Vagina (tissue), 2 donors: Measurements from ENCODE around the gene LRRC4C. TPM values are rescaled to one million over a fixed set of nuclear protein-coding genes. Genes with fewer than 3 reads are reported as not detected.

ENCODE experiments used
- DNase-seq, 2 donors: peaks; one replicate each; pipeline ENCODE4 v3.0.0-alpha.2; 2017; ENCODE audit errors: extremely low spot score in 2 of 2
- H3K27ac ChIP-seq: fragments of 200-600 bp; sonication (generic); one replicate; pipeline ENCODE4 v1.5.1; 2019
- H3K27me3 ChIP-seq: fragments of 200-600 bp; sonication (generic); one replicate; pipeline ENCODE4 v1.5.1; 2019
- H3K36me3 ChIP-seq, 2 donors: fragments of 200-600 bp; sonication (generic); one replicate each; pipeline ENCODE4 v1.5.1; 2017 to 2019
- H3K4me1 ChIP-seq: fragments of 200-600 bp; sonication (generic); one replicate; pipeline ENCODE4 v1.5.1; 2019
- H3K4me3 ChIP-seq, 2 donors: fragments of 200-600 bp; sonication (generic); 1 replicate in 1 of 2; 2 replicates in 1 of 2; pipeline ENCODE4 v1.5.1; 2016 to 2019
- H3K9me3 ChIP-seq: fragments of 200-600 bp; sonication (generic); one replicate; pipeline ENCODE4 v1.5.1; 2019
- CTCF ChIP-seq, 3 experiments: fragments of 450-650 bp in 2 of 3; fragments of 200-600 bp in 1 of 3; sonication (generic) in 1 of 3; IDR thresholded peaks; one replicate each; pipeline ENCODE4 v1.5.1; 2017 to 2019; ENCODE audit warnings: antibody characterized with exemption in 3 of 3, mild to moderate bottlenecking in 2 of 3, moderate library complexity in 2 of 3
- POLR2A ChIP-seq, 2 donors: fragments of 450-650 bp; IDR thresholded peaks; one replicate each; pipeline ENCODE4 v1.6.1; 2017; ENCODE audit warnings: antibody characterized with exemption in 2 of 2, mild to moderate bottlenecking in 2 of 2, moderate library complexity in 2 of 2
- POLR2AphosphoS5 ChIP-seq, 2 donors: sonication (generic); formaldehyde crosslinking; IDR thresholded peaks; one replicate each; pipeline ENCODE4 v1.9.0; 2017; ENCODE audit warnings: antibody characterized with exemption in 2 of 2, mild to moderate bottlenecking in 2 of 2, low read depth in 1 of 2; ENCODE audit not compliant: insufficient read depth in 1 of 2
- intact Hi-C: fragments of 100-400 bp; cut with DNase I; formaldehyde crosslinking; loops from one replicate; pipeline ENCODE4 v1.15.1; 2023
- total RNA-seq: library from RNA; depleted of rRNA; stranded (reverse); fragments of >200 nt; gene quantifications from one replicate; pipeline ENCODE4 v1.2.3, GENCODE V29; 2016

Gene LRRC4C
- total RNA-seq, 1 donor from 2014 or later, result 5.6 TPM

DNA sequence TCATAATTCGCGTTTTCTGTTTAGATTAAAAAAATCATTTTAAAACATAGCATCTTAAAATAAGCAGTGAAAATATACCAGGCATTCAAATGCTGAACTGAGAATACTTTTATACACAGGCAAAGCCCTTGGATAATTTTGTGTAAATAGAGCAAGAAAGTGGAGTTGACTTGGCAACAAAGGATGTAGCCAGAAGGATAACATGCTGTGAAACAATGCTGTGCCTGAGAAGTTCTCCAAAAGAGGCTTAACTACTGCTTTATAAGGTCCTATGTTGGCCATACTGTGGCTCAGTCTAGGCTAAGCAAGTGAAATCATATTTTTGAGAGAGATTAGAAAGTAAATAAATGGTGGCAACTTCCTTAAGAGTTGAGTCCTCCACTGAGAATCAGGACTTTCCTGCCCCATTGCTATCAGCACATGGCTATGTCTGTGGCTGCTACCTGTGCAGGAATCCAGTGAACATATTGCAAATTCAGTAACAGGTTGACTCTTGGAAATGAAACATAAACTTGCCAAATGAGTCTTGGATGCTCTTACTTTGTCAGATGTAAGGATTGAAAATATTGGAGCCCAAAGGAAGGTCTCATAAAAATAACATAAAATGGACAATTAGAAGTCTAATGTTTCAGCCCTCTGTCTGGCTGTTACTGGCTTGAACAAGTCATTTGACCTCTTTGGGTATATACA, 448.9 kb downstream of the LRRC4C start:
- no peak for TF ChIP-seq POLR2AphosphoS5 (IDR thresholded peaks at IDR 0.05; ENCODE audit: insufficient read depth in 1 of 2, low read depth in 1 of 2)
- no peak for TF ChIP-seq POLR2A (IDR thresholded peaks at IDR 0.05)
- TF ChIP-seq CTCF (IDR thresholded peaks at IDR 0.05), result no peak
- no peaks in the 10 kb centered on the region for H3K4me1 ChIP-seq
- H3K27me3 ChIP-seq, result no peaks in the 10 kb centered on the region
- no peak overlapping the region for H3K4me3 ChIP-seq
- H3K27ac ChIP-seq, result no peak overlapping the region
- H3K9me3 ChIP-seq, result no peaks in the 10 kb centered on the region
- intact Hi-C loops, result no loop called here
- no peaks in the 10 kb centered on the region for H3K36me3 ChIP-seq
- DNase-seq, result no peak

DNA sequence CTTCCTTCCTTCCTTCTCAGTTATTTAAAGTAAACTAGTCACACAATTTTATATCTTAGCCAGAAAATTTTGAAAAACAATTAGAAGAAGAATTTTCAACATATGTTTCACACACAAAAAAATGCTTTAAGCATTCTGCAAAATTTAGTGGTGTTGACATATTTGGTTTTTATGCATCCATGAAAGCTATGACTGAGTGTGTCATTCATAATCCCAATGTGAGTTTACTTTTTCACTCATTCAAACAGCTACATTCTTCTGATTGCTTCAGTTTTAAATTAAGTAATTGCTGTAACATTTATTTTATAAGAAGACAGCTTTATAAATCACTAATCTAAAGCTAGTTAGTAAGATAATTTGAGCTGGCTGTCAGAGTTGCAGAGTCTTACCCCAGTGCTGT, 453.5 kb downstream of the LRRC4C start:
- Histone ChIP-seq H3K36me3 (no peaks in the 10 kb centered on the region), H3K4me1 (no peaks in the 10 kb centered on the region), H3K9me3 (no peaks in the 10 kb centered on the region), H3K27me3 (no peaks in the 10 kb centered on the region), H3K4me3 (no peak overlapping the region), H3K27ac (no peak overlapping the region)
- intact Hi-C loops, result no loop called here
- no peak for DNase-seq
- TF ChIP-seq POLR2A (IDR thresholded peaks at IDR 0.05) (no peak), CTCF (IDR thresholded peaks at IDR 0.05) (no peak), POLR2AphosphoS5 (IDR thresholded peaks at IDR 0.05; ENCODE audit: insufficient read depth in 1 of 2, low read depth in 1 of 2) (no peak)

- intact Hi-C loops, result no loop called here
- TF ChIP-seq POLR2AphosphoS5 (IDR thresholded peaks at IDR 0.05; ENCODE audit: insufficient read depth in 1 of 2, low read depth in 1 of 2), result no peak
- TF ChIP-seq CTCF (IDR thresholded peaks at IDR 0.05), result no peak
- no peak for TF ChIP-seq POLR2A (IDR thresholded peaks at IDR 0.05)
- no peaks in the 10 kb centered on the region for H3K36me3 ChIP-seq
- H3K4me1 ChIP-seq, result no peaks in the 10 kb centered on the region
- DNase-seq, result no peak
- no peak overlapping the region for H3K4me3 ChIP-seq
- no peaks in the 10 kb centered on the region for H3K9me3 ChIP-seq
- H3K27me3 ChIP-seq, result no peaks in the 10 kb centered on the region
- H3K27ac ChIP-seq, result no peak overlapping the region
Observed at GRCh38 chr11:41003339-41004282, 455.8 kb downstream of the LRRC4C start.

GRCh38 chr11:40998920-40999319, 460.5 kb downstream of the LRRC4C start:
- Histone ChIP-seq H3K4me3 (no peak overlapping the region), H3K36me3 (no peaks in the 10 kb centered on the region), H3K27me3 (no peaks in the 10 kb centered on the region), H3K9me3 (no peaks in the 10 kb centered on the region), H3K27ac (no peak overlapping the region), H3K4me1 (no peaks in the 10 kb centered on the region)
- TF ChIP-seq POLR2AphosphoS5 (IDR thresholded peaks at IDR 0.05; ENCODE audit: insufficient read depth in 1 of 2, low read depth in 1 of 2), result no peak
- TF ChIP-seq CTCF (IDR thresholded peaks at IDR 0.05), result no peak
- TF ChIP-seq POLR2A (IDR thresholded peaks at IDR 0.05), result no peak
- DNase-seq, result no peak
- intact Hi-C loops, result no loop called here
